Transverse colon (tissue), 4 donors: ENCODE measurements around the gene SPATA13. TPM values are rescaled to one million over a fixed set of nuclear protein-coding genes. Genes with fewer than 3 reads are reported as not detected.

Experiments used
- DNase-seq: peaks from one replicate; pipeline ENCODE4 v3.0.0-alpha.2; 2019
- H3K27ac ChIP-seq, 4 donors: fragments of 200-600 bp; sonication (generic); 2 replicates each; pipeline ENCODE4 v1.5.1; 2016 to 2018; ENCODE audit warnings: inconsistent platforms in 4 of 4
- H3K27me3 ChIP-seq: fragments of 200-600 bp; sonication (generic); 2 replicates; pipeline ENCODE4 v1.5.1; 2017; ENCODE audit warnings: inconsistent platforms
- H3K36me3 ChIP-seq, 4 donors: fragments of 200-600 bp; sonication (generic); 2 replicates each; pipeline ENCODE4 v1.5.1; 2017 to 2019; ENCODE audit warnings: inconsistent platforms in 4 of 4
- H3K4me1 ChIP-seq, 4 donors: fragments of 200-600 bp; sonication (generic); 2 replicates each; pipeline ENCODE4 v1.5.1; 2017 to 2020; ENCODE audit warnings: inconsistent platforms in 4 of 4
- H3K4me3 ChIP-seq, 4 donors: fragments of 200-600 bp; sonication (generic); 1 replicate in 1 of 4; 2 replicates in 3 of 4; pipeline versions ENCODE4 v1.5.1 to v1.6.1; 2017 to 2019; ENCODE audit warnings: inconsistent platforms in 4 of 4
- H3K9me3 ChIP-seq, 2 donors: fragments of 200-600 bp; sonication (generic); 2 replicates each; pipeline ENCODE4 v1.5.1; 2017 to 2019; ENCODE audit warnings: inconsistent platforms in 2 of 2
- EP300 ChIP-seq: sonication (generic); formaldehyde crosslinking; IDR thresholded peaks from one replicate; pipeline ENCODE4 v1.6.1; 2017; ENCODE audit warnings: antibody characterized with exemption, low read depth
- POLR2A ChIP-seq: fragments of 450-650 bp; IDR thresholded peaks from one replicate; pipeline ENCODE4 v1.6.1; 2016; ENCODE audit warnings: antibody characterized with exemption, mild to moderate bottlenecking, moderate library complexity
- POLR2AphosphoS5 ChIP-seq, 3 donors: sonication (generic); formaldehyde crosslinking; IDR thresholded peaks; one replicate each; pipeline ENCODE4 v1.6.1; 2016; ENCODE audit warnings: antibody characterized with exemption in 3 of 3
- WGBS, 2 donors: methylation state at CpG; one replicate each; pipeline ENCODE4 v1.1.5; 2018; ENCODE audit warnings: low coverage in 1 of 2; 5-methylcytosine and 5-hydroxymethylcytosine counted together
- in situ Hi-C, 4 donors: fragments of 200-750 bp; cut with MboI; loops; one replicate each; pipeline versions ENCODE4 v1.15.0 to v1.15.1; 2017; ENCODE audit warnings: low sequenced_read_pairs in 3 of 4, low pct_ligation_motif_present in 1 of 4, low pct_unique_long_range_greater_than_20kb in 1 of 4
- intact Hi-C: fragments of 100-400 bp; cut with DNase I; formaldehyde crosslinking; loops from one replicate; pipeline ENCODE4 v1.15.1; 2023; ENCODE audit warnings: low total_unique reads
- small RNA-seq, 4 donors: library from RNA; depleted of rRNA; stranded (forward); fragments of <200 nt; gene quantifications; one replicate each; pipeline ENCODE3, GENCODE V24; 2016
- total RNA-seq, 4 donors: library from RNA; depleted of rRNA; stranded (reverse); fragments of >200 nt; gene quantifications; one replicate each; pipeline ENCODE4 v1.1.0, GENCODE V29; 2016
- TF ChIP-seq, protein P1 (sequence below), 5 experiments: fragments of 200-600 bp in 3 of 5; fragments of 450-650 bp in 2 of 5; sonication (generic) in 3 of 5; IDR thresholded peaks; 1 replicate in 2 of 5; 2 replicates in 3 of 5; pipeline ENCODE4 v1.5.1; 2016 to 2017; ENCODE audit warnings: antibody characterized with exemption in 5 of 5, inconsistent platforms in 3 of 5, mild to moderate bottlenecking in 2 of 5, moderate library complexity in 1 of 5

Gene SPATA13
- total RNA-seq, 4 donors from 2014 or later: 85.1 to 612 (median 228) TPM

DNA sequence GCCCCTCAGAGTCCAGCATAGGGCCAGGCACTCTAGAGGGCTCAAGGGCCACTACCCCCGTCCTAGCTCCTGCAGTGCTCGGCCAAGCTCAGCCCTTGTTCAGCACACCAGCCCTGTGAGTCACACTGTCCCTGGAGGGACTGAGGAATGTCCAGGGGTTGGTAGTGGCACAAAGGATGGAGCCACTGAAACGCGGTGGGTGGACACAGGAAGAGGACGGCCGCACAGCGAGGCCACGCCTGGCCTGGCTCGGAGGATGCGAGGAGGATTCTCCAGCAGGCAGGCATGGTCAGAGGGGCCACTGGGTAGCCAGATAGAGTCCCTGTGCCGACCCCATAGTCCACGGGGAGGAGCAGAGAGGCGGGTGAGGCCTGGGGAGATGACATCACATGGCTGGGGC, 194.6 kb downstream of the SPATA13 start:
- Histone ChIP-seq H3K27ac (no peak overlapping the region), H3K4me3 (no peak overlapping the region), H3K4me1 (peaks cover 0 to 11% (median 3%) of the 10 kb centered on the region in 4 donors), H3K36me3 (no peaks in the 10 kb centered on the region), H3K9me3 (no peaks in the 10 kb centered on the region), H3K27me3 (no peaks in the 10 kb centered on the region)
- intact Hi-C loops: no loop called here
- TF ChIP-seq POLR2AphosphoS5 (IDR thresholded peaks at IDR 0.05): no peak
- no peak for TF ChIP-seq EP300
- TF ChIP-seq POLR2A: no peak
- TF ChIP-seq, protein P1, sequence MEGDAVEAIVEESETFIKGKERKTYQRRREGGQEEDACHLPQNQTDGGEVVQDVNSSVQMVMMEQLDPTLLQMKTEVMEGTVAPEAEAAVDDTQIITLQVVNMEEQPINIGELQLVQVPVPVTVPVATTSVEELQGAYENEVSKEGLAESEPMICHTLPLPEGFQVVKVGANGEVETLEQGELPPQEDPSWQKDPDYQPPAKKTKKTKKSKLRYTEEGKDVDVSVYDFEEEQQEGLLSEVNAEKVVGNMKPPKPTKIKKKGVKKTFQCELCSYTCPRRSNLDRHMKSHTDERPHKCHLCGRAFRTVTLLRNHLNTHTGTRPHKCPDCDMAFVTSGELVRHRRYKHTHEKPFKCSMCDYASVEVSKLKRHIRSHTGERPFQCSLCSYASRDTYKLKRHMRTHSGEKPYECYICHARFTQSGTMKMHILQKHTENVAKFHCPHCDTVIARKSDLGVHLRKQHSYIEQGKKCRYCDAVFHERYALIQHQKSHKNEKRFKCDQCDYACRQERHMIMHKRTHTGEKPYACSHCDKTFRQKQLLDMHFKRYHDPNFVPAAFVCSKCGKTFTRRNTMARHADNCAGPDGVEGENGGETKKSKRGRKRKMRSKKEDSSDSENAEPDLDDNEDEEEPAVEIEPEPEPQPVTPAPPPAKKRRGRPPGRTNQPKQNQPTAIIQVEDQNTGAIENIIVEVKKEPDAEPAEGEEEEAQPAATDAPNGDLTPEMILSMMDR (IDR thresholded peaks at IDR 0.05): no peak
- DNase-seq: no peak
- in situ Hi-C loops: loop anchor here in 2 of 4 donors (25.0 kb wide), 1 partner anchor 1418 kb away; no protein-coding TSS in a partner anchor
- WGBS, 2 donors: 91 to 94% methylated on average over 10 to 13 of the region's 13 CpGs

GRCh38 chr13:24356270-24356669, 195.8 kb downstream of the SPATA13 start:
- Histone ChIP-seq H3K4me1 (peaks cover 0 to 10% (median 3%) of the 10 kb centered on the region in 4 donors), H3K4me3 (no peak overlapping the region), H3K27ac (no peak overlapping the region), H3K36me3 (no peaks in the 10 kb centered on the region), H3K9me3 (no peaks in the 10 kb centered on the region), H3K27me3 (no peaks in the 10 kb centered on the region)
- 87 to 89% methylated on average over 7 of the region's 7 CpGs for WGBS, 2 donors
- TF ChIP-seq EP300 (no peak), POLR2A (no peak), POLR2AphosphoS5 (IDR thresholded peaks at IDR 0.05) (no peak)
- TF ChIP-seq, protein P1 (IDR thresholded peaks at IDR 0.05): no peak
- no peak for DNase-seq
- intact Hi-C loops (no loop called here), in situ Hi-C loops (loop anchor here in 2 of 4 donors (25.0 kb wide), 1 partner anchor 1419 kb away; no protein-coding TSS in a partner anchor)

Small RNAs within 50 kb of the gene (small RNA-seq; reads per million reads assigned to genes)
- 0 to 0.18 (median 0.06) reads per million in 4 donors for gene MIR2276

Other genes with a start within 250 kb of the SPATA13 start
- under 1 TPM in 1 of 4 donors, not detected in 3; 0.48 TPM for gene C1QTNF9, start 148.9 kb downstream of the SPATA13 start, total RNA-seq